IMR-90 (cell line): ENCODE measurements around the gene SYTL4. TPM values are rescaled to one million over a fixed set of nuclear protein-coding genes. Genes with fewer than 3 reads are reported as not detected.
A peak's percentile ranks its signal among the peaks of the same experiment; 100 is the strongest.

Experiments
- ATAC-seq: fragments of 200-7000 bp; cut with Tn5 transposase; 2 replicates; pipeline ENCODE4 v1.9.1; 2020; ENCODE audit warnings: low read depth, mild to moderate bottlenecking, moderate library complexity
- BruUV-seq: library from RNA; stranded (reverse); fragments of 400-500 nt; replicated peaks from 2 replicates; lab custom pipeline; 2021; lab: Mats Ljungman, UMichigan
- CTCF ChIA-PET: fragments of 300-600 bp; formaldehyde crosslinking; extraction: SDS; loops from one replicate; lab custom pipeline; 2021; ENCODE audit warnings: antibody characterized with exemption; lab: Yijun Ruan, JAX
- POLR2A ChIA-PET: fragments of 300-600 bp; sonication (Branson Sonifier 250); formaldehyde crosslinking; loops from one replicate; lab custom pipeline; 2022; ENCODE audit warnings: antibody characterized with exemption; ENCODE audit not compliant: unreplicated experiment; lab: Charles Lee
- DNase-seq: peaks from one replicate; pipeline ENCODE4 v3.0.0; 2013
- H2AFZ ChIP-seq: replicated peaks from 2 replicates; pipeline ENCODE3; 2013; ENCODE audit warnings: low read length, mild to moderate bottlenecking; ENCODE audit not compliant: poor library complexity
- H2AK5ac ChIP-seq: 2 replicates; pipeline ENCODE4 v1.6.1; 2013; ENCODE audit warnings: low read depth, low read length, inconsistent platforms
- H2AK9ac ChIP-seq: replicated peaks from 2 replicates; pipeline ENCODE3; 2013; ENCODE audit warnings: mild to moderate bottlenecking, low read depth, low read length, moderate library complexity; ENCODE audit not compliant: poor library complexity
- H2BK120ac ChIP-seq: 2 replicates; pipeline ENCODE4 v1.6.1; 2013; ENCODE audit warnings: low read depth, low read length, inconsistent platforms
- H2BK15ac ChIP-seq: 3 replicates; pipeline ENCODE4 v1.6.1; 2013; ENCODE audit warnings: low read depth, low read length, inconsistent platforms
- H2BK20ac ChIP-seq: 2 replicates; pipeline ENCODE4 v1.6.1; 2013; ENCODE audit warnings: low read depth, mild to moderate bottlenecking, inconsistent platforms, low read length, moderate library complexity
- H2BK5ac ChIP-seq: 2 replicates; pipeline ENCODE4 v1.6.1; 2013; ENCODE audit warnings: mild to moderate bottlenecking, low read depth, low read length, inconsistent platforms; ENCODE audit not compliant: poor library complexity, severe bottlenecking
- H3K14ac ChIP-seq: replicated peaks from 2 replicates; pipeline ENCODE4 v1.6.1; 2013; ENCODE audit warnings: low read depth, low read length, inconsistent platforms
- H3K18ac ChIP-seq: 2 replicates; pipeline ENCODE4 v1.6.1; 2013; ENCODE audit warnings: low read depth, low read length, control low read depth
- H3K23ac ChIP-seq: 2 replicates; pipeline ENCODE4 v1.6.1; 2013; ENCODE audit warnings: low read depth, low read length, inconsistent platforms
- H3K27ac ChIP-seq: 2 replicates; pipeline ENCODE4 v1.5.1; 2013; ENCODE audit warnings: mild to moderate bottlenecking, control low read depth, low read length; ENCODE audit not compliant: insufficient read depth
- H3K27me3 ChIP-seq: 2 replicates; pipeline ENCODE4 v1.6.1; 2013; ENCODE audit warnings: low read length; ENCODE audit not compliant: control insufficient read depth, insufficient read depth
- H3K36me3 ChIP-seq: 2 replicates; pipeline ENCODE4 v1.6.1; 2013; ENCODE audit warnings: low read length, mixed read lengths; ENCODE audit not compliant: control insufficient read depth, insufficient read depth
- H3K4ac ChIP-seq: 2 replicates; pipeline ENCODE4 v1.6.1; 2013; ENCODE audit warnings: low read depth, low read length, inconsistent platforms
- H3K4me1 ChIP-seq: 2 replicates; pipeline ENCODE4 v1.6.1; 2013; ENCODE audit warnings: low read length, mixed read lengths; ENCODE audit not compliant: control insufficient read depth, insufficient read depth
- H3K4me2 ChIP-seq: 2 replicates; pipeline ENCODE4 v1.6.1; 2013; ENCODE audit warnings: low read depth, mild to moderate bottlenecking, control low read depth, low read length, moderate library complexity
- H3K4me3 ChIP-seq: 2 replicates; pipeline ENCODE4 v1.5.1; 2013; ENCODE audit warnings: low read depth, mild to moderate bottlenecking, control low read depth, low read length, moderate library complexity; ENCODE audit not compliant: insufficient read depth
- H3K56ac ChIP-seq: 2 replicates; pipeline ENCODE4 v1.6.1; 2013; ENCODE audit warnings: low read length, inconsistent platforms; ENCODE audit not compliant: insufficient read depth; ENCODE audit errors: extremely low read depth
- H3K79me1 ChIP-seq, 2 experiments: 2 replicates each; pipeline ENCODE4 v1.6.1; 2013; ENCODE audit warnings: low read length in 2 of 2, inconsistent platforms in 1 of 2, low read depth in 1 of 2
- H3K9ac ChIP-seq: 2 replicates; pipeline ENCODE4 v1.6.1; 2013; ENCODE audit warnings: low read depth, low read length, control low read depth
- H3K9me1 ChIP-seq: 2 replicates; pipeline ENCODE4 v1.6.1; 2013; ENCODE audit warnings: low read length, inconsistent platforms; ENCODE audit not compliant: insufficient read depth
- H3K9me3 ChIP-seq: 2 replicates; pipeline ENCODE4 v1.6.1; 2013; ENCODE audit warnings: low read length; ENCODE audit not compliant: control insufficient read depth, insufficient read depth
- H4K20me1 ChIP-seq: 2 replicates; pipeline ENCODE4 v1.6.1; 2013; ENCODE audit warnings: low read length, inconsistent platforms; ENCODE audit not compliant: insufficient read depth
- H4K5ac ChIP-seq: 2 replicates; pipeline ENCODE4 v1.6.1; 2013; ENCODE audit warnings: mild to moderate bottlenecking, low read depth, low read length, control low read depth
- H4K8ac ChIP-seq, 2 experiments: 2 replicates each; pipeline ENCODE4 v1.6.1; 2013; ENCODE audit warnings: low read depth in 2 of 2, low read length in 2 of 2, control low read depth in 1 of 2, inconsistent platforms in 1 of 2
- H4K91ac ChIP-seq: 2 replicates; pipeline ENCODE4 v1.6.1; 2013; ENCODE audit warnings: low read depth, low read length, inconsistent platforms; ENCODE audit not compliant: insufficient read depth
- BHLHE40 ChIP-seq: fragments of 150-350 bp; IDR thresholded peaks from 2 replicates; pipeline ENCODE4 v1.6.1; 2016; ENCODE audit warnings: mild to moderate bottlenecking, low read depth, low read length
- CEBPB ChIP-seq: IDR thresholded peaks from 2 replicates; pipeline ENCODE4 v1.6.1; 2012; ENCODE audit warnings: low read depth, low read length, improper control_type of control experiment
- CTCF ChIP-seq: conservative IDR thresholded peaks from 2 replicates; pipeline ENCODE4 v1.5.1; 2012; ENCODE audit warnings: mild to moderate bottlenecking, low read depth, low read length, improper control_type of control experiment
- FOS ChIP-seq: fragments of 150-350 bp; IDR thresholded peaks from 2 replicates; pipeline ENCODE4 v1.6.1; 2016; ENCODE audit warnings: low read depth, low read length
- MAFK ChIP-seq: IDR thresholded peaks from 2 replicates; pipeline ENCODE4 v1.6.1; 2012; ENCODE audit warnings: low read depth, low read length, improper control_type of control experiment
- MXI1 ChIP-seq: IDR thresholded peaks from 2 replicates; pipeline ENCODE4 v1.6.1; 2012; ENCODE audit warnings: low read depth, mild to moderate bottlenecking, low read length, moderate library complexity, borderline replicate concordance
- NFE2L2 ChIP-seq: fragments of 150-350 bp; IDR thresholded peaks from 2 replicates; pipeline ENCODE4 v1.6.1; 2016; ENCODE audit warnings: low read depth, mild to moderate bottlenecking, low read length
- POLR2A ChIP-seq: IDR thresholded peaks from 2 replicates; pipeline ENCODE4 v1.6.1; 2012; ENCODE audit warnings: mild to moderate bottlenecking, low read depth, low read length
- SMC3 ChIP-seq: fragments of 150-350 bp; IDR thresholded peaks from 2 replicates; pipeline ENCODE4 v1.6.1; 2016; ENCODE audit warnings: low read depth, mild to moderate bottlenecking, antibody characterized with exemption, low read length, moderate library complexity
- WGBS, 2 experiments: methylation state at CpG; one replicate each; pipeline versions ENCODE4 v1.1.5 to v1.1.7; 2013; ENCODE audit warnings: missing lambda C conversion rate in 2 of 2; ENCODE audit not compliant: insufficient read length in 1 of 2; ENCODE audit errors: extremely low coverage in 2 of 2; 5-methylcytosine and 5-hydroxymethylcytosine counted together
- dilution Hi-C: fragments of 300-500 bp; cut with HindIII; formaldehyde crosslinking; loops from one replicate; pipeline ENCODE4 v1.14.3; 2018; ENCODE audit warnings: low sequenced_read_pairs; ENCODE audit not compliant: unreplicated experiment
- in situ Hi-C: fragments of 300-500 bp; cut with MboI; formaldehyde crosslinking; loops from 3 replicates; pipeline ENCODE4 v1.14.3; 2019; ENCODE audit warnings: low sequenced_read_pairs, inconsistent platforms, mixed read lengths
- intact Hi-C: fragments of 100-400 bp; cut with micrococcal nuclease; formaldehyde crosslinking; loops from 2 replicates; pipeline ENCODE4 v1.10.0; 2022
- polyA plus RNA-seq, 3 experiments: library from polyadenylated mRNA; depleted of rRNA; stranded (reverse); fragments of >200 nt; gene quantifications; 2 replicates each; pipeline ENCODE4 v1.2.3, GENCODE V29; 2012; ENCODE audit warnings: low replicate concordance in 1 of 3
- total RNA-seq: library from RNA; depleted of rRNA; stranded (reverse); fragments of >200 nt; gene quantifications from 2 replicates; pipeline ENCODE4 v1.2.3, GENCODE V29; 2012

SYTL4 gene
- total and polyA plus RNA-seq, 2 of the 4 experiments (the other 2 are of a cell fraction) = 2.3 to 2.4 TPM

GRCh38 chrX:100643956-100644860 lies 87.7 kb downstream of the SYTL4 start, which contains the start of gene SRPX2:
TSS of gene SRPX2 (plus strand) at chrX:100644199. CDS start at chrX:100646323, 2,124 bp downstream.
- H2AFZ ChIP-seq = peak within 1 kb of the TSS; percentile 5
- H2BK20ac ChIP-seq = peak within 1 kb of the TSS; percentile 46; the same call in 1 of the 2 replicates
- H3K4me1 ChIP-seq = peaks cover 18% of the 10 kb centered on the region
- ChIA-PET CTCF (no interaction called here), POLR2A (no interaction called here)
- DNase-seq (peak; percentile 91), ATAC-seq (peak; percentile 72)
- peak within 1 kb of the TSS; percentile 91 for H3K27ac ChIP-seq
- H4K8ac ChIP-seq = peak within 1 kb of the TSS; percentile 21 to 64; a peak in 3 of 4 replicates
- H3K9me3 ChIP-seq = no peaks in the 10 kb centered on the region
- H3K56ac ChIP-seq = peak within 1 kb of the TSS; percentile 66
- H3K27me3 ChIP-seq = peaks cover 2% of the 10 kb centered on the region; the same call in 1 of the 2 replicates
- BruUV-seq = no TSS peak
- H2AK9ac ChIP-seq = no peak within 1 kb of the TSS
- WGBS, 2 experiments = no CpG with 5 or more reads among the region's 11 CpGs
- H2BK15ac ChIP-seq = peak within 1 kb of the TSS; percentile 49; the same call in 1 of the 3 replicates
- peak within 1 kb of the TSS; percentile 83 for H3K18ac ChIP-seq
- H2AK5ac ChIP-seq = peak within 1 kb of the TSS; percentile 52; the same call in 1 of the 2 replicates
- peak within 1 kb of the TSS; percentile 87 for H3K4me2 ChIP-seq
- H2BK5ac ChIP-seq = peak within 1 kb of the TSS; percentile 82
- in situ Hi-C loops (no loop called here), dilution Hi-C loops (no loop called here), intact Hi-C loops (no loop called here)
- peak within 1 kb of the TSS; percentile 62 for H3K14ac ChIP-seq
- no peaks in the 10 kb centered on the region for H4K20me1 ChIP-seq
- peak within 1 kb of the TSS; percentile 46 for H4K5ac ChIP-seq
- peak within 1 kb of the TSS; percentile 77 for H2BK120ac ChIP-seq
- TF ChIP-seq MAFK = peak; percentile 30; the same call in 1 of the 2 replicates
- no peak for TF ChIP-seq MXI1
- peak; percentile 56; the same call in 1 of the 2 replicates for TF ChIP-seq CEBPB
- peak; percentile 79 for TF ChIP-seq POLR2A
- TF ChIP-seq FOS = peak; percentile 83
- TF ChIP-seq NFE2L2 = peak; percentile 70; the same call in 1 of the 2 replicates
- TF ChIP-seq SMC3 = no peak
- TF ChIP-seq CTCF = no peak
- peak; percentile 49 for TF ChIP-seq BHLHE40
- H3K9ac ChIP-seq = peak within 1 kb of the TSS; percentile 78
- H3K9me1 ChIP-seq = peaks cover 8% of the 10 kb centered on the region
- peak within 1 kb of the TSS; percentile 41; the same call in 1 of the 2 replicates for H4K91ac ChIP-seq
- peaks cover 0 to 11% of the 10 kb centered on the region in 2 experiments; a peak in 2 of 4 replicates for H3K79me1 ChIP-seq
- H3K4me3 ChIP-seq = peak within 1 kb of the TSS; percentile 47
- H3K4ac ChIP-seq = peak within 1 kb of the TSS; percentile 69
- H3K23ac ChIP-seq = peak within 1 kb of the TSS; percentile 39; the same call in 1 of the 2 replicates
- H3K36me3 ChIP-seq = no peaks in the 10 kb centered on the region
